ENCODE measurements around the gene HOXC4. TPM values are rescaled to one million over a fixed set of nuclear protein-coding genes. Genes with fewer than 3 reads are reported as not detected.
A peak's percentile ranks its signal among the peaks of the same experiment; 100 is the strongest.

HOXC4 gene
- total RNA-seq, 1 experiment from 2014 or later: not detected

- H3K36me3 Mint-ChIP-seq (ENCODE audit: insufficient read depth in 1 of 3, low read depth in 3 of 3): peaks cover 0 to 6% (median 0%) of the 10 kb centered on the region in 3 experiments; a peak in 2 of 7 replicates
Observed at GRCh38 chr12:54030442-54030801, 23.2 kb upstream of the HOXC4 start.

More at GRCh38 chr12:54030442-54030801, 23.2 kb upstream of the HOXC4 start:
- no peaks in the 10 kb centered on the region for H3K4me1 ChIP-seq (ENCODE audit: insufficient read depth, low read length)
- H3K4me1 Mint-ChIP-seq: peaks cover 17 to 25% of the 10 kb centered on the region in 2 experiments
- H3K4ac ChIP-seq (ENCODE audit: low read depth, low read length): no peak overlapping the region
- H2BK120ac ChIP-seq (ENCODE audit: low read depth, low read length, poor library complexity, severe bottlenecking): no peak overlapping the region
- H4K20me1 ChIP-seq (ENCODE audit: control insufficient read depth, insufficient read depth, insufficient read length): no peaks in the 10 kb centered on the region
- H2BK15ac ChIP-seq (ENCODE audit: low read depth, low read length): no peak overlapping the region
- no peaks in the 10 kb centered on the region for H3K23me2 ChIP-seq (ENCODE audit: insufficient read length, low read depth, low read length, poor library complexity, severe bottlenecking)
- no peak for DNase-seq
- no peak overlapping the region for H2AK5ac ChIP-seq (ENCODE audit: insufficient read length, low read length)
- H3K56ac ChIP-seq (ENCODE audit: insufficient read length, low read depth, low read length): no peak overlapping the region
- no peak overlapping the region for H3K4me2 ChIP-seq (ENCODE audit: insufficient read depth, insufficient read length, low read length)
- H3K27me3 ChIP-seq (ENCODE audit: insufficient read depth, low read length): peaks cover 97% of the 10 kb centered on the region
- H3K9me3 Mint-ChIP-seq: peaks cover 3 to 13% of the 10 kb centered on the region in 2 experiments; a peak in 3 of 5 replicates
- H3K27me3 Mint-ChIP-seq (ENCODE audit: low read depth): peaks cover 99% of the 10 kb centered on the region
- H3K18ac ChIP-seq (ENCODE audit: insufficient read length, low read depth, low read length): no peak overlapping the region
- no peak overlapping the region for H2BK20ac ChIP-seq (ENCODE audit: low read depth, low read length, poor library complexity, severe bottlenecking)
- H3K79me2 ChIP-seq (ENCODE audit: insufficient read depth, low read length): no peaks in the 10 kb centered on the region
- no peak for TF ChIP-seq CTCF (conservative IDR thresholded peaks at IDR 0.05)
- H2BK5ac ChIP-seq (ENCODE audit: insufficient read length, low read length): no peak overlapping the region
- H4K91ac ChIP-seq (ENCODE audit: insufficient read length, low read depth, low read length): no peak overlapping the region
- 0 out of 5 replicates have a peak overlapping the region, but pooled peaks of 1 of the 2 experiments have one; percentile 31 for H3K4me3 Mint-ChIP-seq
- no peaks in the 10 kb centered on the region for H3K9me3 ChIP-seq (ENCODE audit: control insufficient read depth, low read depth, low read length)
- no peak overlapping the region for H3K9ac ChIP-seq (ENCODE audit: extremely low read depth, insufficient read length, low read length)
- H4K5ac ChIP-seq (ENCODE audit: insufficient read length, low read depth, low read length): no peak overlapping the region
- no peaks in the 10 kb centered on the region for H3K79me1 ChIP-seq (ENCODE audit: insufficient read depth, low read depth, low read length, poor library complexity, severe bottlenecking)
- WGBS (ENCODE audit: extremely low coverage, insufficient read length, low lambda C conversion rate): no CpG with 5 or more reads among the region's 7 CpGs
- H3K14ac ChIP-seq (ENCODE audit: insufficient read depth, low read length): no peak overlapping the region
- H3K27ac ChIP-seq (ENCODE audit: insufficient read length, low read depth, low read length): no peak overlapping the region
- no peak overlapping the region for H3K27ac Mint-ChIP-seq
- H2BK12ac ChIP-seq (ENCODE audit: insufficient read length, low read depth, low read length): no peak overlapping the region
- H4K8ac ChIP-seq (replicated peaks; ENCODE audit: insufficient read length, low read depth, low read length): no peak overlapping the region
- H3T11ph ChIP-seq (ENCODE audit: low read length): no peak overlapping the region
- no peak overlapping the region for H3K23ac ChIP-seq (ENCODE audit: insufficient read length, low read depth, low read length)
- no peak overlapping the region for H2AFZ ChIP-seq (ENCODE audit: low read length)

All from H9 (cell line).